Measurements from ENCODE around the gene BAX. TPM values are rescaled to one million over a fixed set of nuclear protein-coding genes. Genes with fewer than 3 reads are reported as not detected.

The BAX gene
- total RNA-seq, 1 experiment from 2014 or later, result 103 TPM

DNA sequence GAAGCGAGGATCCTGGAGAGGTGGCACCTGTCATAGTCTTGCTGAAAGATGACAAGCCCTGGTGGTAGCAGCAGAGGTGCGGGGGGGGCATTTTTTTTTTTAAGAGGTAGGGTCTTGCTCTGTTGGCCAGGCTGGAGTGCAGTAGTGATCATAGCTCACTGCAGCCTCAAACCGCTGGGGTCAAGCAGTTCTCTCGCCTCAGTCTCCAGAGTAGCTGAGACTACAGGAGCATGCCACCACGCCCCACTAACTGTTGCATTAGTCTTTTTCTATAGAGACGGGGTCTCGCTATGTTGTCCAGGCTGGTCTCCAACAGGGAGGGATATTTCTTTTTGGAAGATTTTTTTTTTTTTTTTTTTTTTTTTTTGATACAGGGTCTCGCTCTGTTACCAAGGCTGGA is 3.3 kb downstream of the BAX start:
- Histone ChIP-seq H3K4me1 (ENCODE audit: insufficient read depth, low read length, poor library complexity, severe bottlenecking) (peaks cover 12% of the 10 kb centered on the region), H3K4me3 (ENCODE audit: low read depth, low read length, poor library complexity, severe bottlenecking) (no peak overlapping the region), H3K27ac (ENCODE audit: low read depth, low read length, poor library complexity, severe bottlenecking) (no peak overlapping the region), H3K9me3 (ENCODE audit: low read depth, low read length, poor library complexity, severe bottlenecking) (no peaks in the 10 kb centered on the region), H3K36me3 (ENCODE audit: insufficient read depth, low read length, poor library complexity, severe bottlenecking) (no peaks in the 10 kb centered on the region), H3K27me3 (replicated peaks; ENCODE audit: insufficient read depth, low read depth, low read length, poor library complexity) (no peaks in the 10 kb centered on the region)
- ChIA-PET POLR2A (ENCODE audit: low non-redundant PET) (no interaction called here), CTCF (no interaction called here)
- no peak for DNase-seq (ENCODE audit: low spot score)
- no TSS peak for BruUV-seq (replicated peaks)
- intact Hi-C loops (cut with micrococcal nuclease; ENCODE audit: unreplicated experiment), result no loop called here
- TF ChIP-seq EZH2 (IDR thresholded peaks at IDR 0.05; ENCODE audit: borderline replicate concordance, low read depth, low read length, poor library complexity, severe bottlenecking), result no peak
- TF ChIP-seq, protein P1, sequence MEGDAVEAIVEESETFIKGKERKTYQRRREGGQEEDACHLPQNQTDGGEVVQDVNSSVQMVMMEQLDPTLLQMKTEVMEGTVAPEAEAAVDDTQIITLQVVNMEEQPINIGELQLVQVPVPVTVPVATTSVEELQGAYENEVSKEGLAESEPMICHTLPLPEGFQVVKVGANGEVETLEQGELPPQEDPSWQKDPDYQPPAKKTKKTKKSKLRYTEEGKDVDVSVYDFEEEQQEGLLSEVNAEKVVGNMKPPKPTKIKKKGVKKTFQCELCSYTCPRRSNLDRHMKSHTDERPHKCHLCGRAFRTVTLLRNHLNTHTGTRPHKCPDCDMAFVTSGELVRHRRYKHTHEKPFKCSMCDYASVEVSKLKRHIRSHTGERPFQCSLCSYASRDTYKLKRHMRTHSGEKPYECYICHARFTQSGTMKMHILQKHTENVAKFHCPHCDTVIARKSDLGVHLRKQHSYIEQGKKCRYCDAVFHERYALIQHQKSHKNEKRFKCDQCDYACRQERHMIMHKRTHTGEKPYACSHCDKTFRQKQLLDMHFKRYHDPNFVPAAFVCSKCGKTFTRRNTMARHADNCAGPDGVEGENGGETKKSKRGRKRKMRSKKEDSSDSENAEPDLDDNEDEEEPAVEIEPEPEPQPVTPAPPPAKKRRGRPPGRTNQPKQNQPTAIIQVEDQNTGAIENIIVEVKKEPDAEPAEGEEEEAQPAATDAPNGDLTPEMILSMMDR (conservative IDR thresholded peaks at IDR 0.05; ENCODE audit: low read depth, low read length), result no peak

DNA sequence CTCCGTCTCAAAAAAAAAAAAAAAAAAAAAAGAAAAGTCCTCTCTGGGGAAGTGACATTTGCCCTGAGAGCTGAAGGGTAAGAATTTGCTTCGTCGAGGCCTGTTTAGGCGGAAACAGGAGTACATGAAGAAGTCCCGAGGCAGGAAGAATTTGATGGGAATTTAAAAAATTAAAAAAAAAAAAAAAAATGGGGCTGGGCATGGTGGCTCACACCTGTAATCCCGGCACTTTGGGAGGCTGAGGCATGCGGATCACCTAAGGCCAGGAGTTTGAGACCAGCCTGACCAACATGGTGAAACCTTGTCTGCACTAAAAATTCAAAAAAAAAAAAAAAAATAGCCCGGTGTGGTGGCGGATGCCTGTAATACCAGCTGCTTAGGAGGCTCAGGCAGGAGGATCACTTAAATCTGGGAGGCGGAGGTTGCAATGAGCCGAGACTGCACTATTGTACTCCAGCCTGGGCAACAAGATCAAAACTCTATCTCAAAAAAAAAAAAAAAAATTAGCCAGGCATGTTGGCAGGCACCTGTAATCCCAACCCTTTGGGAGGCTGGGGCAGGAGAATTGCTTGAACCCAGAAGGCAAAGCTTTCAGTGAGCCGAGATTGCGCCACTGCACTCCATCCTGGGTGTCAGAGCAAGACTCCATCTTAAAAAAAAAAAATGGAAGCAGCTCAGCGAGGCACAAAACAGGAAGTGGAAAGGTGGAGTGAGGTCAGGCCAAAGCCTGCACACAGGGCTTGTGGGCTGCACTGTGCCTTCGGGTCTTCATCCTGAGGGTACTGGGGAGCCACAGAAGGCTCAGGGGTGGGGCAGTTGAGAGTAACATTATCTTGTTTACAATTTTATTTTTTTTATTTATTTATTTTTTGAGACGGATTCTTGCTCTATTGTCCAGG is 4.9 kb downstream of the BAX start:
- H3K27me3 ChIP-seq (replicated peaks; ENCODE audit: insufficient read depth, low read depth, low read length, poor library complexity), result no peaks in the 10 kb centered on the region
- ChIA-PET CTCF (no interaction called here), POLR2A (ENCODE audit: low non-redundant PET) (no interaction called here)
- TF ChIP-seq, protein P1 (conservative IDR thresholded peaks at IDR 0.05; ENCODE audit: low read depth, low read length), result no peak
- no peak for TF ChIP-seq EZH2 (IDR thresholded peaks at IDR 0.05; ENCODE audit: borderline replicate concordance, low read depth, low read length, poor library complexity, severe bottlenecking)
- H3K9me3 ChIP-seq (ENCODE audit: low read depth, low read length, poor library complexity, severe bottlenecking), result no peaks in the 10 kb centered on the region
- no peak for DNase-seq (ENCODE audit: low spot score)
- BruUV-seq (replicated peaks), result no TSS peak
- peaks cover 24% of the 10 kb centered on the region for H3K4me1 ChIP-seq (ENCODE audit: insufficient read depth, low read length, poor library complexity, severe bottlenecking)
- no peaks in the 10 kb centered on the region for H3K36me3 ChIP-seq (ENCODE audit: insufficient read depth, low read length, poor library complexity, severe bottlenecking)
- no peak overlapping the region for H3K4me3 ChIP-seq (ENCODE audit: low read depth, low read length, poor library complexity, severe bottlenecking)
- intact Hi-C loops (cut with micrococcal nuclease; ENCODE audit: unreplicated experiment), result loop anchor here (10.0 kb wide), 2 partner anchors 85 to 315 kb away; partner anchors contain the start of genes CA11 and PPP1R15A
- no peak overlapping the region for H3K27ac ChIP-seq (ENCODE audit: low read depth, low read length, poor library complexity, severe bottlenecking)

DNA sequence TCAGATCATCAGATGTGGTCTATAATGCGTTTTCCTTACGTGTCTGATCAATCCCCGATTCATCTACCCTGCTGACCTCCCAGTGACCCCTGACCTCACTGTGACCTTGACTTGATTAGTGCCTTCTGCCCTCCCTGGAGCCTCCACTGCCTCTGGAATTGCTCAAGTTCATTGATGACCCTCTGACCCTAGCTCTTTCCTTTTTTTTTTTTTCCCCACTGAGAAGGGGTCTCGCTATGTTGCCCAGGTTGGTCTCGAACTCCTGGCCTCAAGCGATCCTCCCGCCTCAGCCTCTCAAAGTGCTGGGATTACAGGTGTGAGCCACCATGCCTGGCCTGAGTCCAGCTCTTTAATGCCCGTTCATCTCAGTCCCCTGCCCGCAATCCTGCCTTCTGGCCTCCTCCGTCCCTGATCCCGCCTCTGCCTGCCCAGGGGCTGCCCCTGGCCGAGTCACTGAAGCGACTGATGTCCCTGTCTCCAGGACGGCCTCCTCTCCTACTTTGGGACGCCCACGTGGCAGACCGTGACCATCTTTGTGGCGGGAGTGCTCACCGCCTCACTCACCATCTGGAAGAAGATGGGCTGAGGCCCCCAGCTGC is 6.5 kb downstream of the BAX start:
- ChIA-PET POLR2A (ENCODE audit: low non-redundant PET) (interaction anchor here (0.6 kb wide), 1 partner anchor 19 kb away, joined by 5 read pairs; no protein-coding TSS in a partner anchor), CTCF (no interaction called here)
- intact Hi-C loops (cut with micrococcal nuclease; ENCODE audit: unreplicated experiment), result loop anchor here (10.0 kb wide), 2 partner anchors 86 to 316 kb away; partner anchors contain the start of genes CA11 and PPP1R15A
- no peaks in the 10 kb centered on the region for H3K9me3 ChIP-seq (ENCODE audit: low read depth, low read length, poor library complexity, severe bottlenecking)
- no TSS peak for BruUV-seq (replicated peaks)
- TF ChIP-seq, protein P1 (conservative IDR thresholded peaks at IDR 0.05; ENCODE audit: low read depth, low read length), result no peak
- no peak for TF ChIP-seq EZH2 (IDR thresholded peaks at IDR 0.05; ENCODE audit: borderline replicate concordance, low read depth, low read length, poor library complexity, severe bottlenecking)
- peaks cover 3% of the 10 kb centered on the region for H3K36me3 ChIP-seq (ENCODE audit: insufficient read depth, low read length, poor library complexity, severe bottlenecking)
- H3K27me3 ChIP-seq (replicated peaks; ENCODE audit: insufficient read depth, low read depth, low read length, poor library complexity), result no peaks in the 10 kb centered on the region
- no peak overlapping the region for H3K4me3 ChIP-seq (ENCODE audit: low read depth, low read length, poor library complexity, severe bottlenecking)
- no peak for DNase-seq (ENCODE audit: low spot score)
- H3K27ac ChIP-seq (ENCODE audit: low read depth, low read length, poor library complexity, severe bottlenecking), result no peak overlapping the region
- peaks cover 19% of the 10 kb centered on the region for H3K4me1 ChIP-seq (ENCODE audit: insufficient read depth, low read length, poor library complexity, severe bottlenecking)

All from A673 (cell line).